BJ (cell line): ENCODE measurements around the gene IPMK. TPM values are rescaled to one million over a fixed set of nuclear protein-coding genes. Genes with fewer than 3 reads are reported as not detected.
A peak's percentile ranks its signal among the peaks of the same experiment; 100 is the strongest.

Experiments
- CTCF ChIA-PET: fragments of 350-600 bp; formaldehyde crosslinking; extraction: SDS; loops from one replicate; lab custom pipeline; 2021; ENCODE audit warnings: antibody characterized with exemption, inconsistent platforms; lab: Yijun Ruan, JAX
- POLR2A ChIA-PET: fragments of 300-600 bp; sonication (Branson Sonifier 250); formaldehyde crosslinking; extraction: SDS; loops from one replicate; lab custom pipeline; 2021; ENCODE audit warnings: antibody characterized with exemption; lab: Charles Lee
- DNase-seq: peaks from one replicate; pipeline ENCODE4 v3.0.0-alpha.2; 2011; ENCODE audit warnings: low read depth
- H3K27me3 ChIP-seq: 2 replicates; pipeline ENCODE4 v1.6.0; 2011; ENCODE audit warnings: low read length; ENCODE audit not compliant: control insufficient read depth, insufficient read depth
- H3K36me3 ChIP-seq: 2 replicates; pipeline ENCODE4 v1.5.1; 2011; ENCODE audit warnings: low read length; ENCODE audit not compliant: control insufficient read depth, insufficient read depth
- H3K4me3 ChIP-seq: 2 replicates; pipeline ENCODE4 v1.5.1; 2011; ENCODE audit warnings: low read depth, mild to moderate bottlenecking, control low read depth, low read length
- CTCF ChIP-seq: IDR thresholded peaks from 2 replicates; pipeline ENCODE4 v1.5.1; 2011; ENCODE audit warnings: low read depth, mild to moderate bottlenecking, control low read depth, inconsistent platforms, low read length, moderate library complexity; ENCODE audit not compliant: insufficient read depth
- polyA minus RNA-seq: library from RNA; depleted of rRNA, polyadenylated mRNA; stranded (reverse); fragments of >200 nt; gene quantifications from 2 replicates; pipeline ENCODE4 v1.2.3, GENCODE V29; 2011; rRNA and poly(A)+ RNA removed
- polyA plus RNA-seq: library from polyadenylated mRNA; depleted of rRNA; stranded (reverse); fragments of >200 nt; gene quantifications from 2 replicates; pipeline ENCODE4 v1.2.3, GENCODE V29; 2011; rRNA removed

Gene IPMK
- 0.81 and 1.9 TPM in 2 replicates for polyA plus RNA-seq
- polyA minus RNA-seq = 1.1 and 1.6 TPM in 2 replicates

DNA sequence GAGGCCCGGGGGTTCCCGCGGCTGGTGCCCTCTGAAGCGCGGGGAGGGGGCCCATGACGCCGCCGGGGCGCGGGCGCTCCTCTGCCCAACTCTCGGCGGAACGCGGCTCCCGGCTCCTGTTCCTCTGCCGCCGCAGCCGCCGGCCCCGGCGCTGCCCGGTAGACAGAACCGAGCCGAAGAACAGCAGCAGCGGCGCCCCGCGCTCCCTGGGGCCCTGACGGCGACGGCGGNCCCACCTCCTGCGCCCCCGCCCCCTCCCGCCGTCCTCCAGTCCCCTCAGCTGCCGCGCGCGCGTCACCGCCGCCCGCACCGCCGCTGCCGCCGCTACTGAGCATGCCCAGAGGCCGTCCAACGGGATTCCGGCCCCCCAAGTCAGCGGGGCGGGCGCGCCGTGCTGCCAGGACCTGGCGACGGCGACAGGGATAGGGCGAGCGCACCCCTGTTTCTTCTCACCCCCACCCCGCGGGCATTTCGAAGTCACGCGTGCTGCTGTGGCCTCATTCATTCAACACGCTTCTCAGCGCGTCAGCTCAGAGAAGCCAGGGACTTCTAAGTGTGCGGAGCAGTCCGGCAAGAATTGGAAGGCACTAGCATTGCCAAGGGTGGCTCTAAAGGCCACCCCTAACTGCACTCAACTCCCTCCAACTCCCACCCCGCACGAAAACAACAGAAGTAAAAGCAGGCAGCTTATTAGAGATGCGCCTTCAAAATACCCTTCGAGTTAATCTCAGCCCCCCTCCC is at the start of gene IPMK:
IPMK (minus strand) TSS at position 182 of the 741 bp plus-strand sequence. CDS start 283 bp downstream, outside the sequence.
- ChIA-PET POLR2A (interaction anchor here (0.6 kb wide), 1 partner anchor 34 kb away, joined by 3 read pairs; no protein-coding TSS in a partner anchor), CTCF (interaction anchor here (1.8 to 2.5 kb wide), 2 partner anchors 23 to 89 kb away, joined by 9 to 12 read pairs; no protein-coding TSS in a partner anchor)

GRCh38 chr10:58316874-58317273 is 49.2 kb upstream of the IPMK start:
- Histone ChIP-seq H3K36me3 (no peaks in the 10 kb centered on the region), H3K4me3 (no peak overlapping the region), H3K27me3 (peaks cover 2% of the 10 kb centered on the region; the same call in 1 of the 2 replicates)
- no peak for TF ChIP-seq CTCF
- no peak for DNase-seq
- ChIA-PET POLR2A (no interaction called here), CTCF (no interaction called here)

More for the DNA sequence above, at the start of gene IPMK:
- Histone ChIP-seq H3K4me3 (peak within 1 kb of the TSS; percentile 99), H3K27me3 (no peaks in the 10 kb centered on the region), H3K36me3 (no peaks in the 10 kb centered on the region)
- no peak for TF ChIP-seq CTCF
- peak; percentile 65 for DNase-seq

DNA sequence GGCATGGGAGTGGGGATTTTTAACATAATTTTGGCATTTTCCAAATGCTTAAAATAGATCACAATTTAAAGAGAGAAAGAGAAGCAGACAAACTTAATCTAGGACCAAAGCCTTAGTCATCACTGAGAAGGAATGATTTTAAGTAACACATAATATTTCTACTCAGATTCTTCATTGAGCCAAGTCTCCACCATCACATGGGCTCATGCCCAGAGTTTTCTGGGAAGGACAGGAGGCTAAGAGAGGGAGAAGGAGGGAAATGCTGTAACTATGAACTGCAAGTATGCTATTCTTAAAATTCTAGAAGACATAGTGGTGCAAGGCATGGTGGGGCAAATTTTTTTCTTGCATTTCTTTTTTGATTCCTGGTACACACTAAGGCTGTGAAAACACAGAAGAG is 43.3 kb upstream of the IPMK start:
- Histone ChIP-seq H3K4me3 (no peak overlapping the region), H3K27me3 (peaks cover 4% of the 10 kb centered on the region), H3K36me3 (no peaks in the 10 kb centered on the region)
- no peak for TF ChIP-seq CTCF
- ChIA-PET CTCF (interaction anchor here (1.5 kb wide), 1 partner anchor 11 kb away, joined by 6 read pairs; no protein-coding TSS in a partner anchor), POLR2A (no interaction called here)
- no peak for DNase-seq

- CTCF ChIA-PET = interaction anchor here (0.6 to 2.1 kb wide), 5 partner anchors 8 to 155 kb away, joined by 3 to 10 read pairs (median 3); partner anchors contain the start of gene TFAM
- DNase-seq = no peak
- POLR2A ChIA-PET = no interaction called here
- H3K36me3 ChIP-seq = no peaks in the 10 kb centered on the region
- no peak overlapping the region for H3K4me3 ChIP-seq
- peaks cover 4% of the 10 kb centered on the region for H3K27me3 ChIP-seq
- TF ChIP-seq CTCF = no peak
Observed at GRCh38 chr10:58307676-58308075, 40.0 kb upstream of the IPMK start.

GRCh38 chr10:58305821-58306220 is 38.1 kb upstream of the IPMK start:
- Histone ChIP-seq H3K27me3 (peaks cover 3% of the 10 kb centered on the region), H3K4me3 (no peak overlapping the region), H3K36me3 (no peaks in the 10 kb centered on the region)
- CTCF ChIA-PET = interaction anchor here (0.7 to 1.5 kb wide), 4 partner anchors 10 to 84 kb away, joined by 3 read pairs; no protein-coding TSS in a partner anchor
- no peak for TF ChIP-seq CTCF
- POLR2A ChIA-PET = no interaction called here
- DNase-seq = no peak
